ENCODE data around the gene ACVRL1.

Gene ACVRL1

DNA sequence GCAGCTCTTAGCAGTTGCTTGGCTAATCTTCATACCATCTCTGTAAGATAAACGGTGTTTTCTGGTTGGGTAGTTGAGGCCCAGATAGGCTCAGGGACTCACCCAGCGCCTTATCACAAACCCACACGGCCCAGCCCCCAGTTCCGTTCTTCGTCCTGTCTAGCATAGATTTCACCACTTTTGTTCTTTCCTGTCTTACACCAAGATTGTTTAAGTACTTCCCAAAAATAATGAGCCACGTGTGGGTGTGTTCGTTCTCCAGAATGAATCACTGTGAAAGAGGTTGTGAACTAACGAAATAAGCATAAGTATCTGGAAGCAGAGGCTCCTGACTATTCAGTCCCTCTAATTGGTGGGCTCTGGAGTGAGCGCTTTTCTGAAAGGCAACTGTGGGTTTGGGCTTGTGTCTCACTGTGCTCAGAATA lies 65.6 kb downstream of the ACVRL1 start:
- in situ Hi-C loops (cut with MboI; ENCODE audit: low sequenced_read_pairs), result no loop called here
- Histone ChIP-seq H3K9me3 (no peaks in the 10 kb centered on the region), H3K4me1 (peaks cover 5% of the 10 kb centered on the region; the same call in 1 of the 2 replicates), H3K4me3 (no peak overlapping the region), H3K27me3 (ENCODE audit: low read depth) (no peaks in the 10 kb centered on the region), H3K36me3 (replicated peaks) (peaks cover 26% of the 10 kb centered on the region)
- DNase-seq (ENCODE audit: low spot score in 2 of 2), result no peak

Data from HAP-1 (cell line).